GM12872 (cell line): ENCODE results near the gene RPS10.

Source experiments
- CTCF ChIP-seq: IDR thresholded peaks from 3 replicates; pipeline ENCODE4 v1.5.1; 2011; ENCODE audit warnings: low read depth, mild to moderate bottlenecking, low read length, moderate library complexity; ENCODE audit not compliant: insufficient read depth

The RPS10 gene

GRCh38 chr6:34445313-34445860 is 19.5 kb upstream of the RPS10 start:
- no peak for TF ChIP-seq CTCF

GRCh38 chr6:34441526-34441925 is 15.7 kb upstream of the RPS10 start:
- TF ChIP-seq CTCF = no peak

GRCh38 chr6:34439442-34439841 is 13.6 kb upstream of the RPS10 start:
- no peak for TF ChIP-seq CTCF

- no peak for TF ChIP-seq CTCF
Measured at GRCh38 chr6:34438705-34439104, 12.8 kb upstream of the RPS10 start.

- no peak for TF ChIP-seq CTCF
Measured at GRCh38 chr6:34437644-34437970, 11.7 kb upstream of the RPS10 start.

- TF ChIP-seq CTCF = no peak
Measured at GRCh38 chr6:34436803-34437643, 11.2 kb upstream of the RPS10 start.

GRCh38 chr6:34435916-34436315 is 10.0 kb upstream of the RPS10 start:
- no peak for TF ChIP-seq CTCF
